GM20000 (cell line): Measurements from ENCODE around the gene CSK.

Experiments
- DNase-seq: peaks from one replicate; pipeline ENCODE4 v3.0.0; 2012; ENCODE audit warnings: low spot score
- TF ChIP-seq, protein P1 (sequence below): IDR thresholded peaks from 2 replicates; pipeline ENCODE4 v1.5.1; 2012; ENCODE audit warnings: mild to moderate bottlenecking, control low read depth; ENCODE audit errors: extremely low read depth, missing control alignments

Gene CSK

DNA sequence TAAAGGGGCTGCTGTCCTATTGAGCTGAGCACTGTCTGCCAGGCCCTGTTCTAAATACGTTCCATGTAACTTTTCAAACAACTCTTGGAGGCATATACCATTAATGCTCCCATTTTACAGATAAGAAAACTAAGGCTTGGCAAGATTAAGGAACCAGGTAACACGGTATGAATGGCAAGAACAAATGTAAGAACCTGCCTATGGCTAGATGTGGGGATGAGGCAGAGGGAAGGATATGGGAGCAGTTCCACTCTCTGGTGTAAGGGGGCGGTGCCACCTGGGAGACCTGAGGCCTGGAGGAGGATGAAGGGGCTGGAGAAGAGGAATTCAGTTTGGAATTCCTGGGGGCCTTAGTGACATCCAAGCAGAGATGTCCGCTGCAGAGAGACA is 27.0 kb downstream of the CSK start:
- DNase-seq, result no peak

DNA sequence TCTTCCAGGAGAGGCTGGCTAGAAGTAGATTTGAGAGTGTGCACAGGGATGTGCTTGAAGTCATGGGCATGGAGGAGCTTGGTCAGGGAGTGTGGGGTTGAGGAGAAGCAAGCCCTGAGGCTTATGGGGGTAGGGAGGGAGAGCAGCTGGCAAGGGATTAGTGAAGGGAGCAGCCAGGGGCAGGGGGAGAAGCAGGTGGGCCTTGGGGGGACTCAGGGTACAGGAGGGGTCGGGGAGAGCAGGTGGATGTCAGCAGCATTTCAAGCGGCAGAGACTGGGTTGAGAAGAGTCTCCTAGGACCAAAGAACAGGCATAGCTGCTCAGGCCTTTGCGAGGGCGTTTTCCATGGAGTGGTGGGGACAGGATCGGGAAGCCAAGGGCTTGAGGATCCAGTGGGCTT is 27.4 kb downstream of the CSK start:
- DNase-seq, result no peak

More for the DNA sequence above, 27.0 kb downstream of the CSK start:
- TF ChIP-seq, protein P1, sequence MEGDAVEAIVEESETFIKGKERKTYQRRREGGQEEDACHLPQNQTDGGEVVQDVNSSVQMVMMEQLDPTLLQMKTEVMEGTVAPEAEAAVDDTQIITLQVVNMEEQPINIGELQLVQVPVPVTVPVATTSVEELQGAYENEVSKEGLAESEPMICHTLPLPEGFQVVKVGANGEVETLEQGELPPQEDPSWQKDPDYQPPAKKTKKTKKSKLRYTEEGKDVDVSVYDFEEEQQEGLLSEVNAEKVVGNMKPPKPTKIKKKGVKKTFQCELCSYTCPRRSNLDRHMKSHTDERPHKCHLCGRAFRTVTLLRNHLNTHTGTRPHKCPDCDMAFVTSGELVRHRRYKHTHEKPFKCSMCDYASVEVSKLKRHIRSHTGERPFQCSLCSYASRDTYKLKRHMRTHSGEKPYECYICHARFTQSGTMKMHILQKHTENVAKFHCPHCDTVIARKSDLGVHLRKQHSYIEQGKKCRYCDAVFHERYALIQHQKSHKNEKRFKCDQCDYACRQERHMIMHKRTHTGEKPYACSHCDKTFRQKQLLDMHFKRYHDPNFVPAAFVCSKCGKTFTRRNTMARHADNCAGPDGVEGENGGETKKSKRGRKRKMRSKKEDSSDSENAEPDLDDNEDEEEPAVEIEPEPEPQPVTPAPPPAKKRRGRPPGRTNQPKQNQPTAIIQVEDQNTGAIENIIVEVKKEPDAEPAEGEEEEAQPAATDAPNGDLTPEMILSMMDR, result no peak

DNA sequence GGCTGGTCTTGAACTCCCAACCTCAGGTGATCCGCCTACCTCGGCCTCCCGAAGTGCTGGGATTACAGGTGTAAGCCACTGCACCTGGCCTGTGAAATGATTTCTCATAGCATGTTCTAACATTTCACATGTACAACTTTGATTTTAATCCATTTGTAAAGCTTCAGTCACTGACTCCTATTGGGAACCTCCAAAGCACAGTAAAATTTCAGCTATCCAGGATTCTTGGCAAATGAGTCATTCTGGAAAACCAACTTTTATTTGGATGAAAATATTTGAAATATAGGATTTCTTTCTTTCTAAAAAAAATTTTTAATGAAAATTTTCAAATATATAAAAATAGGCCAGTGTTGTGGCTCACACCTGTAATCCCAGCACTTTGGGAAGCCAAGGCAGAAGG is 28.1 kb downstream of the CSK start:
- DNase-seq, result no peak
- TF ChIP-seq, protein P1, result no peak

More for the DNA sequence above, 27.4 kb downstream of the CSK start:
- TF ChIP-seq, protein P1, result no peak

DNA sequence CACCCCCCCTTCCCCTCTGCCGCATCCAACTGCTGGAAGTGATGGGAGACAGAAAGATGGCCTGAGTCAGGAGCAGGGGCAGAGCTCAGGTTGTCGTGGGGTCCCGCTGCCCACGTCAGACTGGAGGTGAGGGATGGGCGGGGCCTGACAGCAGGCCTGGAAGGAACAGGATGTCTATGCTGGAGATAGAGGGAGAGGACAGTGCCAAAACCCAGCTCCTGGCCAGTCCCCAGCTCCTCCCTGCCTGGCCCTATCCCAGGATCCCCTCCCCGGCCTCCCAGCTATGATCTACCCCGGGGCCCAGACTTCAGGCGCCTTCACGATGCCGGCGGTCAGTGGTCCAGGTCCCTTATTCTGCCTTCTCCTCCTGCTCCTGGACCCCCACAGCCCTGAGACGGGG is 30.7 kb downstream of the CSK start, which contains the start of gene LMAN1L:
Gene LMAN1L, plus strand, starts transcription at position 303 of the 400 bp plus-strand sequence. Its CDS starts 20 bp downstream, at position 323.
- no peak for DNase-seq
- TF ChIP-seq, protein P1, result no peak

DNA sequence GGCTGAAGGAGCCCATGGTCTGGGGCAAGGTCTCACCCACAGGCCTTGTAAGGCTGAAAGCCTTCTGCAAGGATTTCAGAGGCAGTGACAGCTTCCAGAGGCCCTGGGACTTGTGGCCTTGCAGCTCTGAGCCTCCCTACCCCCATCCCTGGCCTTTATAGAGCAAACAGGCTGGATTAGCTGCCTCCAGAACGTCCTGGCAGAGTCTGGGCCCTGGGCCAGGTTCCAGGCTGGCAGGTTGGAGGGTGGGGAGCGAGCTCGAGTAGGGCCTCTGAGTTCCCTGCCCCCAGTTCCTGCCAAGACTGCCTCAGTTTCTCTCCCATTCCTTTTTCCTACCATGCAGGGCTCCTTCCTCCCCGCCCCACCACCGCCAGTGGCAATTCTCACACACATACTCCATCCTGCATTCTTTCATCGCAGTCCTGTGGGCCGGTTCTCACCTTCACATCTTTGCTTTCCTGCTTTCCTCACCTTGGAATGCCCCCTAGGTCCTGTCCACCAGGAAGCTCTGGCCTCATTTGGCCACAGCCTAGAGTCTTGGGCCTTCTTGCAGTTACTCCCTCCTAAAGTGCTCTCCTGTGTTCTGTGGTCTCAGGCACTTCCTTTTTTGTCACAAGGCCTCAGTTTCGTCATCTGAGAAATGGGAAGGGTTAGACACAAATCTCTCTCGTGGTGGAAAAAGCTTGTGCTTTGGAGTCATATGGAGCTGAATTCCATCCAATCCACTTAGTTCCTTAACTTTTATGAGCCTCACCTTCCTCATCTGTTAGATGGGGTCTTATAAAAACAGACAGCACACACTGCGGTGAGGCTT is 33.4 kb downstream of the CSK start:
- TF ChIP-seq, protein P1, result no peak
- no peak for DNase-seq

DNA sequence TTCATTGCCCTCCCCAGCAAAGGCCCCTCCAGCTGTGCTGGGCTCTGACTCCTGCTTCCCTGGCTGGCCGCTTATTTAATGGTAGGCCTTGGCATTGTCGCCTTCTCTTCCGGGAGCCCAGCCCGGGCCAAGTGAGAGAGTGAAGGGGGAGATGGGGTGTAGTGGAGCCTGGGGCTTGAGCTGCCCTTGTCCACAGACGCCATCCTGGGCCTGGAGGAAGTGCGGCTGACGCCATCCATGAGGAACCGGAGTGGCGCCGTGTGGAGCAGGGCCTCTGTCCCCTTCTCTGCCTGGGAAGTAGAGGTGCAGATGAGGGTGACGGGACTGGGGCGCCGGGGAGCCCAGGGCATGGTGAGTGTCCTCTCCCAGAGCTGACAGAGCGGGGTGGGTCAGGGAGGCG is 34.1 kb downstream of the CSK start:
- DNase-seq, result no peak
- TF ChIP-seq, protein P1, result no peak

DNA sequence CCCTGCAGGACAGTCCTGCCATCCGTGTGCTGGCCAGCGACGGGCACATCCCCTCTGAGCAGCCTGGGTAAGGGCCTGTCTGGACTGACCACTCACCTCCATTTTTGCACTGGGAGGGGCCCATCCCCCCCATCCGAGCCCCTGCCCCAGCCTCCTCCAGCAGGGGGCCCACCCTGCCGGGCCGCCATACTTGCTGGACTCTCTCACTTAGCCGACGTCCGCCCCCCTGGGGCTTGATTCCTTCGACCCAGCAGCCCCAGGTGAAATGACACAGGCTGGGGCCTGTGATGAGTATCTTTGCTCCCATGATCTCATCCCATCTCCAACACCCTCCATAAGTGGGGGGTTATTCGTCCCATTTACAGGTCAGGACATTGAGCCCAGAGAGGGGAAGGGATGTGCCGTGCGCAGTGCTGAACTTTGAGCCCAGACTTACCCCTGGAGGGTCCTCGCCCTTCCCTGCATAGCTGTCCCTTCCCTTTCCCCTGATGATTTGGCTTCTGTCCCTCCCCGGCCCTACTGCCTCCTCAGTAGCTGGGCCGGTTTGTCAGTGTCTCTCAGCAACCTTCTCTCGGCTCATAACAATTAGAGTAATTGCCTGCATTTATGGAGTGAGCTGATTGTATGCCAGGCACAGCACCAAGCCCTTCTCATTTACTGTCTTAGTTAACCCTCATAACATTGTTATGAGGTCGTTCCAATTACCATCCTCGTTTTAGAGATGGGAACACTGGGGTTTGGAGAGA is 34.9 kb downstream of the CSK start:
- TF ChIP-seq, protein P1, result no peak
- no peak for DNase-seq
